ENCODE measurements around the gene AP3D1.

AP3D1 gene

DNA sequence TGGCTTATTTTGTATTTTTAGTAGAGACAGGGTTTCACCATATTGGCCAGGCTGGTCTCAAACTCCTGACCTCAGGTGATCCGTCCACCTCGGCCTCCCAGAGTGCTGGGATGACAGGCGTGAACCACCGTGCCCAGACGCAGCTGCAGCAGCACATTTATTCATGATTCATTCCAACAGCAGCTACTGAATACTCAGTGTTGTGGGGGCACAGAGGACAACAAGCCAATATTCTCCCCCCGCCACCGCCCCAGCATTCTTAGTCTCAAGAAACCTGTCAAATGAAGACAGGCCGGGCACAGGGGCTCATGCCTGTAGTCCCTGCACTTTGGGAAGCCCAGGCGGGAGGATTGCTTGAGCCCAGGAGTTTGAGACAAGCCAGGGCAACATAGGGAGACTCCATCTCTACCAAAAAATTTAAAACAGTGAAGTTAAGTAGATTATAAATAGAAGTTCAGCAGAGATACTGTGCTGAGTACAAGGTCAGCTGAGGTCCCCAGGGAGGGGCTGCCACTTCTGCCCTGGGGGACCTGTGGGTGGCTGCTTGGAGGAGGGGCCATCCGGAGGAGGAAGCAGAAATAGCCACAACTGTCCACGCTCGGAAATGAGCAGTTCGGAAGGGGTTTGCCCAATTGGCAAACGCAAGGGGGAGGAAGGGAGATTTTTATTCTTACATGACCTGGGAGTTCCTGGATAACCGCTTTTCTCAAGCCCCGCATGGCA is 16.7 kb upstream of the AP3D1 start:
- H3K4me3 ChIP-seq (ENCODE audit: severe bottlenecking), result no peak overlapping the region
- no peaks in the 10 kb centered on the region for H3K27me3 ChIP-seq (ENCODE audit: insufficient read depth, poor library complexity, severe bottlenecking)
- no peak for ATAC-seq (ENCODE audit: low read depth)
- DNase-seq (ENCODE audit: low spot score), result no peak
- TF ChIP-seq, protein P1, sequence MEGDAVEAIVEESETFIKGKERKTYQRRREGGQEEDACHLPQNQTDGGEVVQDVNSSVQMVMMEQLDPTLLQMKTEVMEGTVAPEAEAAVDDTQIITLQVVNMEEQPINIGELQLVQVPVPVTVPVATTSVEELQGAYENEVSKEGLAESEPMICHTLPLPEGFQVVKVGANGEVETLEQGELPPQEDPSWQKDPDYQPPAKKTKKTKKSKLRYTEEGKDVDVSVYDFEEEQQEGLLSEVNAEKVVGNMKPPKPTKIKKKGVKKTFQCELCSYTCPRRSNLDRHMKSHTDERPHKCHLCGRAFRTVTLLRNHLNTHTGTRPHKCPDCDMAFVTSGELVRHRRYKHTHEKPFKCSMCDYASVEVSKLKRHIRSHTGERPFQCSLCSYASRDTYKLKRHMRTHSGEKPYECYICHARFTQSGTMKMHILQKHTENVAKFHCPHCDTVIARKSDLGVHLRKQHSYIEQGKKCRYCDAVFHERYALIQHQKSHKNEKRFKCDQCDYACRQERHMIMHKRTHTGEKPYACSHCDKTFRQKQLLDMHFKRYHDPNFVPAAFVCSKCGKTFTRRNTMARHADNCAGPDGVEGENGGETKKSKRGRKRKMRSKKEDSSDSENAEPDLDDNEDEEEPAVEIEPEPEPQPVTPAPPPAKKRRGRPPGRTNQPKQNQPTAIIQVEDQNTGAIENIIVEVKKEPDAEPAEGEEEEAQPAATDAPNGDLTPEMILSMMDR (IDR thresholded peaks at IDR 0.05; ENCODE audit: poor library complexity, severe bottlenecking), result no peak
- H3K9me3 ChIP-seq (ENCODE audit: severe bottlenecking), result no peaks in the 10 kb centered on the region
- peaks cover 29% of the 10 kb centered on the region for H3K4me1 ChIP-seq (ENCODE audit: insufficient read depth, poor library complexity, severe bottlenecking)
- peak overlapping the region; percentile 63 for H3K27ac ChIP-seq (ENCODE audit: poor library complexity, severe bottlenecking)
- H3K36me3 ChIP-seq (ENCODE audit: low read depth), result peaks cover 12% of the 10 kb centered on the region; the same call in 1 of the 2 replicates

DNA sequence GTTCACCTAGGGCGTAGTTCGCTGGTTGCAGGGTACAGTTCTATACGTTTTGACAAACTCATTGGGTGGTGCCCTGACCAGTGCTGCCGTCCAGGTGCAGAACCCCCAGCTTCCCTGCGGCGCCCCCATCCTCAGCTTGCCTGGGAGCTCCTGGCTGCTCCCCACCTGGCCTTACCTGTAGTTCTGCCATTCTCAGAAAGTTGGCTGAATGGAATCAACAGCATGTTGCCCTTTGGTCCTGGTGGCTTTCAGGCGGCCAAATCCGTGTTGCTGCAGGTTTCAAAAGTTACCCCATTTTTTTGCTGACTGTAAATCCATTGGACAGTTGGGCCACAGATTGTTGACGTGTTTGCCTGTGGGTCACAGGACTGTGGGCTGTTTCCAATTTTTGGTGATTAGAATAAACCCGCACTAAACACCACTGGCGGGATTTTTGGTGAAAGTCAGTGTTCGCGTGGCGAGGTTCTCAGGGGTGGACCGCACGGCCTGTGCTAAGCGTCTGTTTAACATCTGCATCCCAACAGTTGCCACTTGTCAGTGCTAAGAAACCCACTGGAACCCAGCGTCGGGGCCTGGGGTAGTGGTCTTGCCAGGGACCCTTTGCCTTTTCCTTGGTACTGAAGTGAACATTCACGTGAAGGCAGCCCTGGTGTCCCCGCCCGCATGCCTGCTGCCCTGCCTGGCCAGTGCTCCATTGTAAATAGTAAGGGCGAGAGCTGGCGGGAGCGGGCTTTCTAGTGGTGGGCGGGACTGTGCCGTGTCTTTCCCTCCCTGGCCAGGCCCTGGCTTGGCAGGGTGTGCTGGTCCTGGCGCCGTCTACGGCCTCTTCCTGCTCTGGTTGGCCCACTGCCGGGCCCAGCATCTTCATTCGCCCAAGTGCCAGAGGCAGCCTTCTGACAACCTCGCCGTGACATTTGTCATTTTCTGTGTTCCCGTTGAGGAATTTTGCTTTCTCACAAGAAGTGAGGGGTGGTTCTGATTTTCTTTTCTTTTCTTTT is 15.7 kb upstream of the AP3D1 start:
- Histone ChIP-seq H3K36me3 (ENCODE audit: low read depth) (peaks cover 12% of the 10 kb centered on the region; the same call in 1 of the 2 replicates), H3K9me3 (ENCODE audit: severe bottlenecking) (no peaks in the 10 kb centered on the region), H3K27ac (ENCODE audit: poor library complexity, severe bottlenecking) (peak overlapping the region; percentile 63), H3K4me1 (ENCODE audit: insufficient read depth, poor library complexity, severe bottlenecking) (peaks cover 33% of the 10 kb centered on the region), H3K27me3 (ENCODE audit: insufficient read depth, poor library complexity, severe bottlenecking) (no peaks in the 10 kb centered on the region), H3K4me3 (ENCODE audit: severe bottlenecking) (no peak overlapping the region)
- DNase-seq (ENCODE audit: low spot score) (no peak), ATAC-seq (ENCODE audit: low read depth) (no peak)
- TF ChIP-seq, protein P1 (IDR thresholded peaks at IDR 0.05; ENCODE audit: poor library complexity, severe bottlenecking), result no peak

DNA sequence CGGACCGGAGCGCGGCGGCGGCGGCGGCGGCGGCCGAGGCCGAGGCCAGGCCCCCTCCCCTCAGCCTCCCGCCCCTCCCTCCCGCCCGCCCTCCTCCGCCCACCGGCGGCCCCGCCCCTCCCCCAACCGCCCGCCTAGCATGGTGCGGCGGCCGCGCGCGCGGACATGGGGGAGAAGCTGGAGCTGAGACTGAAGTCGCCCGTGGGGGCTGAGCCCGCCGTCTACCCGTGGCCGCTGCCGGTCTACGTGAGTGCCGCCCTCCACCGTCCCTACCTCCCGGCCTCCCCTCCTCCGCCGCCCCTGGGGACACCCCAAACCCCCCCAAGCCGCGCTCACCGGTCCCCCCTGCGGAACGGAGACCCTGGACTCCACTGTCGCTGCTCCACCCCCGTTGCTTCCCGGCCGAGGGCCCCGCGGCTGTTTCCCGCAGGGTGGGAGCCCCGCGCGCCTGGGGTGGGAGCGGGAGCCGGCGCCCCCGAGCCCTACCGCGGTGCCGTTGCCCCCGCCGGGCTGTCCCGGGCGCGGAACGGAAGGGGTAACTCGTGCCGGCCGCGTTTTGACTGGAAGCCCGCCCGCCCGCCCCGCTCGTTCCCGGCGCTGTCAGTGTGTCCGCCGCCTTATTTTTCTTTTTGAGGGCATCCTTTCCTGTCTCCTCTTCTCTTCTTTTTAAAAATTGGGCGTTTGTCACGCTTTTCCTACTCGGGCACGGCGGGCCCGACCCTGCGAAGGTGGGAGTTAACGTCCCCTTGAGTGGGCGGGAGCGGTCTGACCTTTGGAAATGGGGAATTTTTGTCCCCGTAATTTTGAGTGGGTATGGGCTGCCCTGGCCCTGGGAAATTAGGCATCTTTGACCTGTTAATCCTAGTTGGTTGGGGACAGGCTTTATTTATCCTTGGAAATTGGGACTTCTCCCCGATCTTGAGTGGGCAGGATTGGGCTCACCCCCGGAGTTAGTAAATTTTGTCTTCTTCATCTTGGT is 12.9 kb upstream of the AP3D1 start:
- Histone ChIP-seq H3K27me3 (ENCODE audit: insufficient read depth, poor library complexity, severe bottlenecking) (no peaks in the 10 kb centered on the region), H3K36me3 (ENCODE audit: low read depth) (peaks cover 5% of the 10 kb centered on the region; the same call in 1 of the 2 replicates), H3K4me1 (ENCODE audit: insufficient read depth, poor library complexity, severe bottlenecking) (peaks cover 28% of the 10 kb centered on the region), H3K4me3 (ENCODE audit: severe bottlenecking) (peak overlapping the region; percentile 98), H3K9me3 (ENCODE audit: severe bottlenecking) (no peaks in the 10 kb centered on the region), H3K27ac (ENCODE audit: poor library complexity, severe bottlenecking) (peak overlapping the region; percentile 86)
- TF ChIP-seq, protein P1 (IDR thresholded peaks at IDR 0.05; ENCODE audit: poor library complexity, severe bottlenecking), result no peak
- ATAC-seq (ENCODE audit: low read depth), result no peak
- no peak for DNase-seq (ENCODE audit: low spot score)

DNA sequence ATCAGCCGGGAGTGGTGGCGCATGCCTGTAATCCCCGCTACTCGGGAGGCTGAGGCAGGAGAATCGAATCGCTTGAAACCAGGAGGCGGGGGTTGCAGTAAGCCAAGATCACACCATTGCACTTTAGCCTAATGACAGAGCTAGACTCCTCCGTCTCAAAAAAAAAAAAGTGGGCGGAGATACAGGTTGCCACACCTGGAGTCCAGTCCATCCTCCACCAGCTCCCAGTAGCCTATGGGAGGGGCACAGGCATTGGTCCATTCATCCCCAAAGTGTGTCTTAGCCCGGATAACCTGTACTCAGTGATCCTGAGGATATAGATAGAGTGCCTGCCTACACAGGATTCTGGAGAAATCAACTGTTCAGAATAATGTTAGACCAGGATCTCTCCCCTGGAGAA is 9.0 kb upstream of the AP3D1 start:
- H3K36me3 ChIP-seq (ENCODE audit: low read depth), result no peaks in the 10 kb centered on the region
- ATAC-seq (ENCODE audit: low read depth) (no peak), DNase-seq (ENCODE audit: low spot score) (no peak)
- H3K4me3 ChIP-seq (ENCODE audit: severe bottlenecking), result no peak overlapping the region
- H3K4me1 ChIP-seq (ENCODE audit: insufficient read depth, poor library complexity, severe bottlenecking), result peaks cover 4% of the 10 kb centered on the region
- TF ChIP-seq, protein P1 (IDR thresholded peaks at IDR 0.05; ENCODE audit: poor library complexity, severe bottlenecking), result no peak
- no peaks in the 10 kb centered on the region for H3K27me3 ChIP-seq (ENCODE audit: insufficient read depth, poor library complexity, severe bottlenecking)
- no peaks in the 10 kb centered on the region for H3K9me3 ChIP-seq (ENCODE audit: severe bottlenecking)
- H3K27ac ChIP-seq (ENCODE audit: poor library complexity, severe bottlenecking), result no peak overlapping the region
